ENCODE data around the gene AGTPBP1.

Gene AGTPBP1

DNA sequence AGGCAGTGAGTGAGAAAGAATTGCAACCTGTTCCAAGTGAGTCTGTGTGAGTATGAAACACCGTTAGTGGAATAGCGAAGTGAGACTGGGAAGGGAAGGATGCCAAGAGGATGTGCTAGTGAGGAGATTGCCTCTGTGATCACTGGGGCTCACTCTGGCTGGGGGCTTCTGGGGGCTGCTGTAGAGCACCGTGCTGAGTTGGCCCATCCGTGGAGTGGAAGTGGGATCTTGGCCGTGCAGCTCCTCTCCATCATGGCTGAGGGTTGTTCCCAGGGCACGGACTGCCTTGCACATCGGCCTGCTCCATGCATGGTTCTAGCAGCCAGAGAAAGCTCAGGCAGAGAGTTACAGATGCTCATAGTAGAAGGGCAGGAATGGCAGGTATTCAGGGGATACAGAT lies 236.1 kb downstream of the AGTPBP1 start:
- peaks cover 8% of the 10 kb centered on the region for H3K9me3 Mint-ChIP-seq
- no peak overlapping the region for H3K27ac Mint-ChIP-seq
- no peak for DNase-seq
- peaks cover 5% of the 10 kb centered on the region for H3K4me1 Mint-ChIP-seq
- TF ChIP-seq, protein P1, sequence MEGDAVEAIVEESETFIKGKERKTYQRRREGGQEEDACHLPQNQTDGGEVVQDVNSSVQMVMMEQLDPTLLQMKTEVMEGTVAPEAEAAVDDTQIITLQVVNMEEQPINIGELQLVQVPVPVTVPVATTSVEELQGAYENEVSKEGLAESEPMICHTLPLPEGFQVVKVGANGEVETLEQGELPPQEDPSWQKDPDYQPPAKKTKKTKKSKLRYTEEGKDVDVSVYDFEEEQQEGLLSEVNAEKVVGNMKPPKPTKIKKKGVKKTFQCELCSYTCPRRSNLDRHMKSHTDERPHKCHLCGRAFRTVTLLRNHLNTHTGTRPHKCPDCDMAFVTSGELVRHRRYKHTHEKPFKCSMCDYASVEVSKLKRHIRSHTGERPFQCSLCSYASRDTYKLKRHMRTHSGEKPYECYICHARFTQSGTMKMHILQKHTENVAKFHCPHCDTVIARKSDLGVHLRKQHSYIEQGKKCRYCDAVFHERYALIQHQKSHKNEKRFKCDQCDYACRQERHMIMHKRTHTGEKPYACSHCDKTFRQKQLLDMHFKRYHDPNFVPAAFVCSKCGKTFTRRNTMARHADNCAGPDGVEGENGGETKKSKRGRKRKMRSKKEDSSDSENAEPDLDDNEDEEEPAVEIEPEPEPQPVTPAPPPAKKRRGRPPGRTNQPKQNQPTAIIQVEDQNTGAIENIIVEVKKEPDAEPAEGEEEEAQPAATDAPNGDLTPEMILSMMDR (IDR thresholded peaks at IDR 0.05), result no peak
- peaks cover 8% of the 10 kb centered on the region for H3K27me3 Mint-ChIP-seq (ENCODE audit: low read depth, poor library complexity)
- no peaks in the 10 kb centered on the region for H3K36me3 Mint-ChIP-seq (ENCODE audit: low read depth)
- H3K4me3 Mint-ChIP-seq, result no peak overlapping the region

DNA sequence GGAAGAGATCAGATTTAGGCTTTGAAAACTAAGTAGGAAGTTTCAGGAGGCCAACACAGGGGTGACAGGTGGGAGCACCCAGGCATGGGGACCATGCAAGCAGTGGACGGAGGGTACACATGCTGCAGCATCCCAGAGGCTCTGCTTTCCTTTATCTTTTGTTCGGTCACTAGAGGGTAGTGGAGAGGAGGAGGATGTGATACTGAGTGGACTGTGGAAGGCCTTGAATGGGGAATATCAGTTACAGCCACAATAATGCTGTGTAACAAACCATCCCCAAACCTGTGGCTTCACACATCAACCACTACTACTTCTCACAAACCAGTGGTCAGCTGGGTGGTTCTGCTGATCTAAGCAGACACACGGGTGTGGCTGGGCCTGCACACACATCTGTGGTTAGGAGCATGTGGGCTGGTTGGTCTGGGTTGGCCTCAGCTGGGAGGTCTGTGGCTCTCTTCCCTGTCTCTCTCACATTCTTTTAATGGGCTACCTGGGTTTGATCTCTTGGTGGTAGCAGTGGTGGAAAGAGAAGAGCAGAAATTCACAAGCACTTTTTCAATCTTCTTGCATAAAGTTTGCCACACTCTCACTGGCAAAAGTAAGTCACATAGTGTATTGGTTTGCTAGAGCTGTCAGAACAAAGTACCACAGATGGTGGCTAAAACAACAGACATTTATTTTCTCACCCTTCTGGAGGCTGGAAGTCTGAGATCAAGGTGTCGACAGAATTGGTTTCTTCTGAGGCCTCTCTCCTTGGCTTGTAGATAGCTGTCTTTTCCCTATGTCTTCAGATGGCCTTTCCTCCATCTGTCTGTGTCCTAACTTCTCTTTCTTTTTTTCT lies 238.7 kb downstream of the AGTPBP1 start:
- TF ChIP-seq, protein P1 (IDR thresholded peaks at IDR 0.05), result no peak
- no peak overlapping the region for H3K4me3 Mint-ChIP-seq
- peaks cover 4% of the 10 kb centered on the region for H3K27me3 Mint-ChIP-seq (ENCODE audit: low read depth, poor library complexity)
- DNase-seq, result no peak
- peaks cover 30% of the 10 kb centered on the region for H3K9me3 Mint-ChIP-seq
- H3K36me3 Mint-ChIP-seq (ENCODE audit: low read depth), result no peaks in the 10 kb centered on the region
- H3K4me1 Mint-ChIP-seq, result peaks cover 5% of the 10 kb centered on the region
- no peak overlapping the region for H3K27ac Mint-ChIP-seq

DNA sequence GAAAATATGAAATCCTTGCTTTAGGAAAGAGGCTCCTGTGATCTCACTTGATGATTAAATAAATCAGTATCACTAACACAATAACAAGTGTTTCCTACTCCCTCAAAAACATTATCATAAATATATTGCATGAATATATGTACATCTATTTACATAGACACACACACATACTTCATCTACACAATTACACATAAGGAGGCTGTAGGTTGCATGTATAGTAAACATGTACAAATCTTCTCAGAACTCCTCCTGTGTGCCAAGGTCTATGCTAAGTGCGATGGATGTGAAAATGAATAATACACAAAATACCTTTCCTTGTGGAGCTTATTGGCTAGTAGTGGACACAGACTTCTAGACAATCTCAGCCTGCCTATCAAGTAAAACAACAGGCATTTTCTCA lies 239.9 kb downstream of the AGTPBP1 start:
- no peak overlapping the region for H3K4me3 Mint-ChIP-seq
- no peak overlapping the region for H3K27ac Mint-ChIP-seq
- no peaks in the 10 kb centered on the region for H3K36me3 Mint-ChIP-seq (ENCODE audit: low read depth)
- no peaks in the 10 kb centered on the region for H3K4me1 Mint-ChIP-seq
- no peak for DNase-seq
- TF ChIP-seq, protein P1 (IDR thresholded peaks at IDR 0.05), result no peak
- peaks cover 40% of the 10 kb centered on the region for H3K9me3 Mint-ChIP-seq
- peaks cover 6% of the 10 kb centered on the region for H3K27me3 Mint-ChIP-seq (ENCODE audit: low read depth, poor library complexity)

DNA sequence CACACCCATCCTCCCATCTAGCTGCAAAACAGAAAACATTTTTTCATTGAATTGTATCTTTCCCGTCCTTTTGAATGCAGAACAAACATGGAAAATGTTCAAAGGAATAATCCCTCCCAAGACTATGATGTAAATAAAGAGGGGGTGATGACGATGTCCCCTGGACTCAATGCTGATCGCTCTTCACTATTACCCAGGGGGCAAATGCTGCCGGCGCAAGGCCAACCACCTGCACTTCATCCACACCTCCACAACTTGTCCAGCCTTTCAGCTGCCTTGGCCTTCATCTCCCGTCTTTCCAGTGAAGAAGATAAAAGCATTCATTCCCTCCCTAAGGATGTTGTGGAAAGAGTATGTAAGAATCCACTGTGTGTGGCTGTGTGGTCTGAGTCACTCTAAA lies 240.3 kb downstream of the AGTPBP1 start:
- DNase-seq, result no peak
- H3K27ac Mint-ChIP-seq, result no peak overlapping the region
- H3K9me3 Mint-ChIP-seq, result peaks cover 44% of the 10 kb centered on the region
- H3K4me1 Mint-ChIP-seq, result no peaks in the 10 kb centered on the region
- H3K4me3 Mint-ChIP-seq, result no peak overlapping the region
- TF ChIP-seq, protein P1 (IDR thresholded peaks at IDR 0.05), result no peak
- no peaks in the 10 kb centered on the region for H3K36me3 Mint-ChIP-seq (ENCODE audit: low read depth)
- H3K27me3 Mint-ChIP-seq (ENCODE audit: low read depth, poor library complexity), result peaks cover 6% of the 10 kb centered on the region
